Neural cell (in vitro differentiated cells): Measurements from ENCODE around the gene TEK. TPM values are rescaled to one million over a fixed set of nuclear protein-coding genes. Genes with fewer than 3 reads are reported as not detected.

Experiments used
- H2AFZ ChIP-seq: fragments of 200-600, 300-800 bp; sonication (generic), shearing (Covaris generic); 2 replicates; pipeline ENCODE4 v1.6.0; 2014; ENCODE audit warnings: low read depth, mild to moderate bottlenecking, antibody characterized with exemption, low read length, moderate library complexity
- H3F3A ChIP-seq: fragments of 200-600 bp; shearing (Covaris generic); 2 replicates; pipeline ENCODE4 v1.6.1; 2016; ENCODE audit warnings: mild to moderate bottlenecking, moderate library complexity, mixed read lengths, antibody characterized with exemption, low read length; ENCODE audit not compliant: insufficient read depth, poor library complexity, severe bottlenecking
- H3K27ac ChIP-seq: fragments of 200-600, 300-800 bp; sonication (generic), shearing (Covaris generic); 2 replicates; pipeline ENCODE4 v1.5.1; 2014; ENCODE audit warnings: mild to moderate bottlenecking, low read length, moderate library complexity
- H3K27me3 ChIP-seq: fragments of 300-800, 200-600 bp; sonication (generic), shearing (Covaris generic); 2 replicates; pipeline ENCODE4 v1.6.0; 2014; ENCODE audit warnings: mild to moderate bottlenecking, low read depth, low read length, moderate library complexity; ENCODE audit not compliant: insufficient read depth
- H3K36me3 ChIP-seq: fragments of 300-800, 200-600 bp; sonication (generic), shearing (Covaris generic); 2 replicates; pipeline ENCODE4 v1.5.1; 2014; ENCODE audit warnings: mild to moderate bottlenecking, antibody characterized with exemption, low read length, moderate library complexity; ENCODE audit not compliant: insufficient read depth
- H3K4me2 ChIP-seq: fragments of 300-800, 200-600 bp; sonication (generic), shearing (Covaris generic); 2 replicates; pipeline ENCODE4 v1.6.0; 2014; ENCODE audit warnings: mild to moderate bottlenecking, low read length
- H3K4me3 ChIP-seq: fragments of 300-800, 200-600 bp; sonication (generic), shearing (Covaris generic); 2 replicates; pipeline ENCODE4 v1.5.1; 2014; ENCODE audit warnings: mild to moderate bottlenecking, low read length, moderate library complexity
- H3K79me2 ChIP-seq: fragments of 200-600 bp; shearing (Covaris generic); replicated peaks from 2 replicates; pipeline ENCODE4 v1.6.0; 2014; ENCODE audit warnings: mild to moderate bottlenecking, low read length, moderate library complexity; ENCODE audit not compliant: insufficient read depth
- H3K9ac ChIP-seq: fragments of 300-800, 200-600 bp; sonication (generic), shearing (Covaris generic); 2 replicates; pipeline ENCODE4 v1.6.1; 2016; ENCODE audit warnings: mild to moderate bottlenecking, low read length, mixed read lengths
- H3K9me2 ChIP-seq: fragments of 200-600 bp; shearing (Covaris generic); 2 replicates; pipeline ENCODE4 v1.6.1; 2016; ENCODE audit warnings: mild to moderate bottlenecking, low read length, mixed read lengths; ENCODE audit not compliant: insufficient read depth
- H3K9me3 ChIP-seq: fragments of 200-600, 300-800 bp; sonication (generic), shearing (Covaris generic); 2 replicates; pipeline ENCODE4 v1.6.1; 2016; ENCODE audit warnings: mild to moderate bottlenecking, mixed run types, low read length, moderate library complexity, mixed read lengths
- H4K20me1 ChIP-seq: fragments of 200-600 bp; shearing (Covaris generic); 2 replicates; pipeline ENCODE4 v1.6.1; 2016; ENCODE audit warnings: mild to moderate bottlenecking, mixed run types; ENCODE audit not compliant: insufficient read depth
- EP300 ChIP-seq: fragments of 450-650 bp; conservative IDR thresholded peaks from 2 replicates; pipeline ENCODE4 v1.6.1; 2014; ENCODE audit warnings: antibody characterized with exemption, mild to moderate bottlenecking, moderate library complexity; ENCODE audit not compliant: poor library complexity, severe bottlenecking
- EZH2 ChIP-seq: fragments of 200-600, 300-800 bp; shearing (Covaris generic), sonication (generic); IDR thresholded peaks from 2 replicates; pipeline ENCODE4 v1.6.1; 2014; ENCODE audit warnings: antibody characterized with exemption, low read length, borderline replicate concordance, mild to moderate bottlenecking; ENCODE audit not compliant: insufficient read depth, poor library complexity, severe bottlenecking
- MXI1 ChIP-seq: fragments of 450-650 bp; conservative IDR thresholded peaks from 2 replicates; pipeline ENCODE4 v1.6.1; 2014; ENCODE audit warnings: antibody characterized with exemption, mild to moderate bottlenecking; ENCODE audit not compliant: poor library complexity, severe bottlenecking
- POLR2AphosphoS5 ChIP-seq: IDR thresholded peaks from 2 replicates; pipeline ENCODE4 v1.6.1; 2012
- RAD21 ChIP-seq: fragments of 450-650 bp; conservative IDR thresholded peaks from 2 replicates; pipeline ENCODE4 v1.6.1; 2014; ENCODE audit warnings: antibody characterized with exemption, mild to moderate bottlenecking, moderate library complexity
- SMC3 ChIP-seq: fragments of 450-650 bp; conservative IDR thresholded peaks from 2 replicates; pipeline ENCODE4 v1.6.1; 2014; ENCODE audit warnings: antibody characterized with exemption, mild to moderate bottlenecking, moderate library complexity; ENCODE audit not compliant: poor library complexity
- TAF1 ChIP-seq: IDR thresholded peaks from 2 replicates; pipeline ENCODE4 v1.6.1; 2012; ENCODE audit warnings: low read depth
- polyA plus RNA-seq: library from polyadenylated mRNA; depleted of rRNA; stranded (reverse); fragments of >200 nt; gene quantifications from 2 replicates; pipeline ENCODE4 v1.2.3, GENCODE V29; 2014
- TF ChIP-seq, protein P1 (sequence below): fragments of 450-650 bp; IDR thresholded peaks from 2 replicates; pipeline ENCODE4 v1.5.1; 2014; ENCODE audit warnings: antibody characterized with exemption, mild to moderate bottlenecking, moderate library complexity; ENCODE audit not compliant: poor library complexity, severe bottlenecking
- TF ChIP-seq, protein P2 (sequence below): IDR thresholded peaks from 2 replicates; pipeline ENCODE4 v1.6.1; 2012; ENCODE audit warnings: borderline replicate concordance

TEK gene
- polyA plus RNA-seq, 1 donor from 2014 or later = 0.83 TPM

DNA sequence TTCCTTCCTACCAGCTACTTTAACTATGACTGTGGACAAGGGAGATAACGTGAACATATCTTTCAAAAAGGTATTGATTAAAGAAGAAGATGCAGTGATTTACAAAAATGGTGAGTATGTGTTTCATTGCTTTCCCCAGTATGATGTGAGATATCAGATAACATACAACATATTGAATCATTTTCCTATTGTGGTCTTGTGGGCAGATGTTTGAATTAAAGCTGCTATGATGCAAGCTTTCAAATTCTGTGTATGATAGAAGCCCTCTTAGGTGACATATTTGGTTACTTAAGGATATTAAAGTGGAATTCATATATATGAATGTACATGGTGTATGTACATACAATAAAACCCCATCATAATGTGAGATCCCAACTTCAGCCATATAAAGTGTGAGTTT lies 59.5 kb downstream of the TEK start:
- no peak overlapping the region for H3K27ac ChIP-seq
- H2AFZ ChIP-seq = no peak overlapping the region
- no peaks in the 10 kb centered on the region for H3F3A ChIP-seq
- no peaks in the 10 kb centered on the region for H4K20me1 ChIP-seq
- no peak overlapping the region for H3K4me3 ChIP-seq
- H3K36me3 ChIP-seq = no peaks in the 10 kb centered on the region
- no peaks in the 10 kb centered on the region for H3K9me2 ChIP-seq
- H3K9me3 ChIP-seq = no peaks in the 10 kb centered on the region
- H3K4me2 ChIP-seq = no peak overlapping the region
- H3K79me2 ChIP-seq = no peaks in the 10 kb centered on the region
- no peak overlapping the region for H3K9ac ChIP-seq
- no peaks in the 10 kb centered on the region for H3K27me3 ChIP-seq
- no peak for TF ChIP-seq POLR2AphosphoS5
- TF ChIP-seq TAF1 = no peak
- TF ChIP-seq, protein P1, sequence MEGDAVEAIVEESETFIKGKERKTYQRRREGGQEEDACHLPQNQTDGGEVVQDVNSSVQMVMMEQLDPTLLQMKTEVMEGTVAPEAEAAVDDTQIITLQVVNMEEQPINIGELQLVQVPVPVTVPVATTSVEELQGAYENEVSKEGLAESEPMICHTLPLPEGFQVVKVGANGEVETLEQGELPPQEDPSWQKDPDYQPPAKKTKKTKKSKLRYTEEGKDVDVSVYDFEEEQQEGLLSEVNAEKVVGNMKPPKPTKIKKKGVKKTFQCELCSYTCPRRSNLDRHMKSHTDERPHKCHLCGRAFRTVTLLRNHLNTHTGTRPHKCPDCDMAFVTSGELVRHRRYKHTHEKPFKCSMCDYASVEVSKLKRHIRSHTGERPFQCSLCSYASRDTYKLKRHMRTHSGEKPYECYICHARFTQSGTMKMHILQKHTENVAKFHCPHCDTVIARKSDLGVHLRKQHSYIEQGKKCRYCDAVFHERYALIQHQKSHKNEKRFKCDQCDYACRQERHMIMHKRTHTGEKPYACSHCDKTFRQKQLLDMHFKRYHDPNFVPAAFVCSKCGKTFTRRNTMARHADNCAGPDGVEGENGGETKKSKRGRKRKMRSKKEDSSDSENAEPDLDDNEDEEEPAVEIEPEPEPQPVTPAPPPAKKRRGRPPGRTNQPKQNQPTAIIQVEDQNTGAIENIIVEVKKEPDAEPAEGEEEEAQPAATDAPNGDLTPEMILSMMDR = no peak
- no peak for TF ChIP-seq SMC3
- no peak for TF ChIP-seq MXI1
- no peak for TF ChIP-seq EP300
- TF ChIP-seq, protein P2, sequence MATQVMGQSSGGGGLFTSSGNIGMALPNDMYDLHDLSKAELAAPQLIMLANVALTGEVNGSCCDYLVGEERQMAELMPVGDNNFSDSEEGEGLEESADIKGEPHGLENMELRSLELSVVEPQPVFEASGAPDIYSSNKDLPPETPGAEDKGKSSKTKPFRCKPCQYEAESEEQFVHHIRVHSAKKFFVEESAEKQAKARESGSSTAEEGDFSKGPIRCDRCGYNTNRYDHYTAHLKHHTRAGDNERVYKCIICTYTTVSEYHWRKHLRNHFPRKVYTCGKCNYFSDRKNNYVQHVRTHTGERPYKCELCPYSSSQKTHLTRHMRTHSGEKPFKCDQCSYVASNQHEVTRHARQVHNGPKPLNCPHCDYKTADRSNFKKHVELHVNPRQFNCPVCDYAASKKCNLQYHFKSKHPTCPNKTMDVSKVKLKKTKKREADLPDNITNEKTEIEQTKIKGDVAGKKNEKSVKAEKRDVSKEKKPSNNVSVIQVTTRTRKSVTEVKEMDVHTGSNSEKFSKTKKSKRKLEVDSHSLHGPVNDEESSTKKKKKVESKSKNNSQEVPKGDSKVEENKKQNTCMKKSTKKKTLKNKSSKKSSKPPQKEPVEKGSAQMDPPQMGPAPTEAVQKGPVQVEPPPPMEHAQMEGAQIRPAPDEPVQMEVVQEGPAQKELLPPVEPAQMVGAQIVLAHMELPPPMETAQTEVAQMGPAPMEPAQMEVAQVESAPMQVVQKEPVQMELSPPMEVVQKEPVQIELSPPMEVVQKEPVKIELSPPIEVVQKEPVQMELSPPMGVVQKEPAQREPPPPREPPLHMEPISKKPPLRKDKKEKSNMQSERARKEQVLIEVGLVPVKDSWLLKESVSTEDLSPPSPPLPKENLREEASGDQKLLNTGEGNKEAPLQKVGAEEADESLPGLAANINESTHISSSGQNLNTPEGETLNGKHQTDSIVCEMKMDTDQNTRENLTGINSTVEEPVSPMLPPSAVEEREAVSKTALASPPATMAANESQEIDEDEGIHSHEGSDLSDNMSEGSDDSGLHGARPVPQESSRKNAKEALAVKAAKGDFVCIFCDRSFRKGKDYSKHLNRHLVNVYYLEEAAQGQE = no peak
- no peak for TF ChIP-seq EZH2
- TF ChIP-seq RAD21 = no peak

DNA sequence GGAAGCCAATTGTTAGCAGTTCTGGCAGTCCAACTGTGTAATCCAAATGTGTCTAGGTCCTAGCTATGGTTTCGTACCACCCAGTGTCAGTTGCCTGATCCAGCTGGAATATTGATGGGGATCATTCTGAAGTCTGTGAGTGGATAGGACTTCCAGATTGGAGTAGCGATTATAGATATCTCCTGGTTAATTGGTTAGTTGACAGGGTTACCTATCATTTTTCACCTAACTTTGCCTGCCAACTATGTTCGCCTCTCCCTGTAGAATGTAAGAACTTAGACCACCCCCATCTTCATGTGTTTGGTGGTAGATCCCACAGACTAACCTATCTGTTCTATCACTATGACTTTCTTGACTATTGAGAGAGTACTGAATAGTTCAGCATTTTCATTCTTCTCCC lies 59.9 kb downstream of the TEK start:
- H3K4me2 ChIP-seq = no peak overlapping the region
- no peaks in the 10 kb centered on the region for H3K36me3 ChIP-seq
- no peaks in the 10 kb centered on the region for H3K9me2 ChIP-seq
- H3K4me3 ChIP-seq = no peak overlapping the region
- no peak overlapping the region for H3K27ac ChIP-seq
- H3F3A ChIP-seq = no peaks in the 10 kb centered on the region
- H3K27me3 ChIP-seq = no peaks in the 10 kb centered on the region
- H3K9me3 ChIP-seq = no peaks in the 10 kb centered on the region
- no peak overlapping the region for H3K9ac ChIP-seq
- no peak overlapping the region for H2AFZ ChIP-seq
- no peaks in the 10 kb centered on the region for H4K20me1 ChIP-seq
- no peaks in the 10 kb centered on the region for H3K79me2 ChIP-seq
- no peak for TF ChIP-seq SMC3
- no peak for TF ChIP-seq EP300
- no peak for TF ChIP-seq RAD21
- no peak for TF ChIP-seq EZH2
- no peak for TF ChIP-seq MXI1
- TF ChIP-seq, protein P1 = no peak
- no peak for TF ChIP-seq POLR2AphosphoS5
- TF ChIP-seq TAF1 = no peak
- TF ChIP-seq, protein P2 = no peak
